SK-N-MC (cell line): ENCODE data around the gene KRT79.

Source experiments
- EZH2 ChIP-seq: fragments of 200-600 bp; sonication (generic); IDR thresholded peaks from one replicate; pipeline ENCODE4 v1.6.1; 2017; ENCODE audit warnings: antibody characterized with exemption
- FOXP2 ChIP-seq: optimal IDR thresholded peaks from 2 replicates; pipeline ENCODE3; 2011; ENCODE audit warnings: mild to moderate bottlenecking, moderate library complexity; ENCODE audit not compliant: insufficient read depth; ENCODE audit errors: extremely low read length, control extremely low read depth
- POLR2AphosphoS5 ChIP-seq: IDR thresholded peaks from 2 replicates; pipeline ENCODE4 v1.6.1; 2012; ENCODE audit warnings: mild to moderate bottlenecking, low read depth, low read length, borderline replicate concordance

- TF ChIP-seq POLR2AphosphoS5 (no peak), EZH2 (no peak), FOXP2 (no peak)
Measured at GRCh38 chr12:52837413-52837741, 3.3 kb upstream of the KRT79 start.
